ENCODE measurements around the gene SERAC1. TPM values are rescaled to one million over a fixed set of nuclear protein-coding genes. Genes with fewer than 3 reads are reported as not detected.

Gene SERAC1
- total and polyA plus RNA-seq, 2 donors (not counting 1 experiment from before 2014, with no cell fraction given), result 1.9 to 5.8 TPM

GRCh38 chr6:158110986-158111385 lies 57.1 kb downstream of the SERAC1 start:
- no peaks in the 10 kb centered on the region for H4K20me1 ChIP-seq (ENCODE audit: control insufficient read depth, insufficient read depth, low read length, poor library complexity, severe bottlenecking)
- H3K79me2 ChIP-seq (ENCODE audit: control insufficient read depth, insufficient read depth, low read length), result no peaks in the 10 kb centered on the region
- H3K27ac ChIP-seq (ENCODE audit: low read length in 2 of 2), result no peak overlapping the region
- no peak overlapping the region for H3K27ac Mint-ChIP-seq
- no peak overlapping the region for H3K4me2 ChIP-seq (replicated peaks; ENCODE audit: low read depth, low read length, poor library complexity, severe bottlenecking)
- no peaks in the 10 kb centered on the region for H3K4me1 Mint-ChIP-seq
- intact Hi-C loops (cut with micrococcal nuclease), result no loop called here
- POLR2A ChIA-PET, result no interaction called here
- TF ChIP-seq EZH2 (IDR thresholded peaks at IDR 0.05; ENCODE audit: borderline replicate concordance, insufficient read depth, low read depth, low read length, poor library complexity, severe bottlenecking) (no peak), CTCF (IDR thresholded peaks at IDR 0.05) (no peak)
- no peaks in the 10 kb centered on the region for H3K4me1 ChIP-seq (ENCODE audit: control insufficient read depth in 2 of 2, insufficient read depth in 2 of 2, low read length in 2 of 2)
- H3K4me3 Mint-ChIP-seq, result no peak overlapping the region
- no peaks in the 10 kb centered on the region for H3K27me3 Mint-ChIP-seq
- ATAC-seq (ENCODE audit: low read depth), result no peak
- H3K36me3 ChIP-seq (replicated peaks in 1 of 2; ENCODE audit: control extremely low read depth in 1 of 2, control insufficient read depth in 1 of 2, extremely low read depth in 1 of 2, insufficient read depth in 2 of 2, low read length in 1 of 2), result peaks cover 0 to 2% of the 10 kb centered on the region in 2 experiments
- DNase-seq, result no peak
- H3K9me3 Mint-ChIP-seq (ENCODE audit: insufficient read depth), result no peaks in the 10 kb centered on the region
- H2AFZ ChIP-seq (ENCODE audit: insufficient read depth, low read depth, low read length, poor library complexity, severe bottlenecking), result no peak overlapping the region
- WGBS (ENCODE audit: insufficient coverage), result 100% methylated on average over 5 of the region's 5 CpGs
- no peaks in the 10 kb centered on the region for H3K9me3 ChIP-seq (ENCODE audit: control extremely low read depth in 1 of 3, control insufficient read depth in 2 of 3, insufficient read depth in 1 of 3, low read length in 2 of 3)
- H3K27me3 ChIP-seq (replicated peaks in 1 of 4; ENCODE audit: control extremely low read depth in 1 of 4, control insufficient read depth in 3 of 4, insufficient read depth in 4 of 4, low read length in 3 of 4), result no peaks in the 10 kb centered on the region
- H3K9ac ChIP-seq (ENCODE audit: low read length), result no peak overlapping the region
- CTCF ChIA-PET, result interaction anchor here (1.2 kb wide), 1 partner anchor 549 kb away, joined by 3 read pairs; no protein-coding TSS in a partner anchor
- no peak overlapping the region for H3K4me3 ChIP-seq (ENCODE audit: control extremely low read depth in 1 of 5, extremely low read depth in 1 of 5, insufficient read depth in 1 of 5, low read depth in 2 of 5, low read length in 4 of 5)

- Mint-ChIP-seq H3K9me3 (ENCODE audit: insufficient read depth) (no peaks in the 10 kb centered on the region), H3K4me3 (no peak overlapping the region), H3K4me1 (no peaks in the 10 kb centered on the region), H3K27me3 (no peaks in the 10 kb centered on the region), H3K27ac (no peak overlapping the region)
- TF ChIP-seq EZH2 (IDR thresholded peaks at IDR 0.05; ENCODE audit: borderline replicate concordance, insufficient read depth, low read depth, low read length, poor library complexity, severe bottlenecking) (no peak), CTCF (IDR thresholded peaks at IDR 0.05) (no peak)
- intact Hi-C loops (cut with micrococcal nuclease), result no loop called here
- no peak for ATAC-seq (ENCODE audit: low read depth)
- Histone ChIP-seq H3K4me2 (replicated peaks; ENCODE audit: low read depth, low read length, poor library complexity, severe bottlenecking) (no peak overlapping the region), H2AFZ (ENCODE audit: insufficient read depth, low read depth, low read length, poor library complexity, severe bottlenecking) (no peak overlapping the region), H4K20me1 (ENCODE audit: control insufficient read depth, insufficient read depth, low read length, poor library complexity, severe bottlenecking) (no peaks in the 10 kb centered on the region), H3K4me3 (ENCODE audit: control extremely low read depth in 1 of 5, extremely low read depth in 1 of 5, insufficient read depth in 1 of 5, low read depth in 2 of 5, low read length in 4 of 5) (no peak overlapping the region), H3K36me3 (replicated peaks in 1 of 2; ENCODE audit: control extremely low read depth in 1 of 2, control insufficient read depth in 1 of 2, extremely low read depth in 1 of 2, insufficient read depth in 2 of 2, low read length in 1 of 2) (peaks cover 0 to 2% of the 10 kb centered on the region in 2 experiments), H3K27ac (ENCODE audit: low read length in 2 of 2) (no peak overlapping the region), H3K9ac (ENCODE audit: low read length) (no peak overlapping the region), H3K9me3 (ENCODE audit: control extremely low read depth in 1 of 3, control insufficient read depth in 2 of 3, insufficient read depth in 1 of 3, low read length in 2 of 3) (no peaks in the 10 kb centered on the region), H3K79me2 (ENCODE audit: control insufficient read depth, insufficient read depth, low read length) (no peaks in the 10 kb centered on the region), H3K27me3 (replicated peaks in 1 of 4; ENCODE audit: control extremely low read depth in 1 of 4, control insufficient read depth in 3 of 4, insufficient read depth in 4 of 4, low read length in 3 of 4) (no peaks in the 10 kb centered on the region), H3K4me1 (ENCODE audit: control insufficient read depth in 2 of 2, insufficient read depth in 2 of 2, low read length in 2 of 2) (no peaks in the 10 kb centered on the region)
- no CpG with 5 or more reads among the region's 2 CpGs for WGBS (ENCODE audit: insufficient coverage)
- ChIA-PET POLR2A (no interaction called here), CTCF (interaction anchor here (1.2 kb wide), 1 partner anchor 550 kb away, joined by 3 read pairs; no protein-coding TSS in a partner anchor)
- no peak for DNase-seq
Measured at GRCh38 chr6:158109748-158110147, 58.3 kb downstream of the SERAC1 start.

Measured in B cell (primary cell).